Neural progenitor cell (in vitro differentiated cells): ENCODE measurements around the gene ZMYND10. TPM values are rescaled to one million over a fixed set of nuclear protein-coding genes. Genes with fewer than 3 reads are reported as not detected.

Experiments used
- DNase-seq: peaks from one replicate; pipeline ENCODE4 v3.0.0-alpha.2; 2016; ENCODE audit warnings: low spot score
- H2AFZ ChIP-seq: fragments of 200-600 bp; sonication (generic); replicated peaks from 2 replicates; pipeline ENCODE4 v1.6.1; 2016; ENCODE audit warnings: antibody characterized with exemption
- H3F3A ChIP-seq: fragments of 200-600 bp; sonication (generic); 2 replicates; pipeline ENCODE4 v1.6.1; 2016; ENCODE audit warnings: antibody characterized with exemption, low read depth
- H3K27ac ChIP-seq: fragments of 200-600 bp; sonication (generic); 2 replicates; pipeline ENCODE4 v1.5.1; 2016; ENCODE audit warnings: mild to moderate bottlenecking
- H3K27me3 ChIP-seq: fragments of 200-600 bp; sonication (generic); 2 replicates; pipeline ENCODE4 v1.6.1; 2016; ENCODE audit warnings: mild to moderate bottlenecking, moderate library complexity
- H3K36me3 ChIP-seq: fragments of 200-600 bp; sonication (generic); 2 replicates; pipeline ENCODE4 v1.5.1; 2016
- H3K4me1 ChIP-seq: fragments of 200-600 bp; sonication (generic); 2 replicates; pipeline ENCODE4 v1.6.1; 2016; ENCODE audit warnings: mixed run types
- H3K4me2 ChIP-seq: fragments of 200-600 bp; sonication (generic); 2 replicates; pipeline ENCODE4 v1.6.1; 2016
- H3K4me3 ChIP-seq: fragments of 200-600 bp; sonication (generic); 2 replicates; pipeline ENCODE4 v1.5.1; 2016
- H3K79me2 ChIP-seq: fragments of 200-600 bp; sonication (generic); 2 replicates; pipeline ENCODE4 v1.6.1; 2016; ENCODE audit warnings: low read depth
- H3K9ac ChIP-seq: fragments of 200-600 bp; sonication (generic); 2 replicates; pipeline ENCODE4 v1.6.1; 2016
- H3K9me3 ChIP-seq: fragments of 200-600 bp; sonication (generic); 2 replicates; pipeline ENCODE4 v1.5.1; 2016; ENCODE audit warnings: low read depth
- H4K20me1 ChIP-seq: fragments of 200-600 bp; sonication (generic); 2 replicates; pipeline ENCODE4 v1.6.1; 2016; ENCODE audit warnings: low read depth
- H3K27ac Mint-ChIP-seq: 3 replicates; pipeline ENCODE4 v1.8.0; 2021; ENCODE audit warnings: mixed read lengths
- H3K27me3 Mint-ChIP-seq: 2 replicates; pipeline ENCODE4 v1.8.0; 2022; ENCODE audit warnings: low read depth, mild to moderate bottlenecking, inconsistent platforms, moderate library complexity, mixed read lengths; ENCODE audit not compliant: insufficient read depth
- H3K36me3 Mint-ChIP-seq: 3 replicates; pipeline ENCODE4 v1.8.0; 2021; ENCODE audit warnings: mixed read lengths
- H3K4me1 Mint-ChIP-seq: 3 replicates; pipeline ENCODE4 v1.8.0; 2021; ENCODE audit warnings: mixed read lengths
- H3K4me3 Mint-ChIP-seq: 3 replicates; pipeline ENCODE4 v1.8.0; 2021; ENCODE audit warnings: mild to moderate bottlenecking, moderate library complexity, mixed read lengths
- H3K9me3 Mint-ChIP-seq: 3 replicates; pipeline ENCODE4 v1.8.0; 2020; ENCODE audit warnings: mixed read lengths
- EZH2 ChIP-seq: fragments of 200-600 bp; sonication (generic); IDR thresholded peaks from 2 replicates; pipeline ENCODE4 v1.6.1; 2017; ENCODE audit warnings: antibody characterized with exemption, mild to moderate bottlenecking, moderate library complexity
- EZH2phosphoT487 ChIP-seq: fragments of 200-600 bp; sonication (generic); IDR thresholded peaks from 2 replicates; pipeline ENCODE4 v1.6.1; 2017; ENCODE audit warnings: antibody characterized with exemption
- total RNA-seq: library from RNA; depleted of rRNA; stranded (reverse); fragments of >200 nt; gene quantifications from 2 replicates; pipeline ENCODE4 v1.2.3, GENCODE V29; 2015; ENCODE audit warnings: low replicate concordance
- TF ChIP-seq, protein P1 (sequence below): fragments of 200-600 bp; sonication (generic); IDR thresholded peaks from 2 replicates; pipeline ENCODE4 v1.5.1; 2017; ENCODE audit warnings: antibody characterized with exemption, mild to moderate bottlenecking

The ZMYND10 gene
- total RNA-seq, 1 donor from 2014 or later = 0.37 TPM

DNA sequence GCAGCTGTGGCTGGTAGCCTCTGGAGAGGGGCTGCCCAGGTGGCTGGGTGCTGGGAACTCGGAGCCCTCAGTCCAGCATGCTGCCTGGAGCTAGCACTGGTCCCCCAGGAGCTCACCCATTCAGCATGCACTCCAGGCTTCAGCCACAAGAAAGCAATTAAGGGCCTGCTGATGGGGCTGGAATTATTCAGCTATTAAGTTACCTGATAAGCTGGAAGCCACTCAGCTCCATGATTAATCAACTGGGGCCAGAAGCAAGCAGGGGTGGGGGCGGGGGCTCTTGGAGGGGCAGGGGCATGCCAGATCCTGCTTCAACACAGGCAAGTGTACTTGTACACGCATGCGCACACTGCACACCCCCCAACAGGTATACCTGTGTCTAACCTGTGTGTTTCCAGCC lies 35.9 kb upstream of the ZMYND10 start:
- H4K20me1 ChIP-seq = no peaks in the 10 kb centered on the region
- H3K27me3 ChIP-seq = no peaks in the 10 kb centered on the region
- peaks cover 6% of the 10 kb centered on the region for H3K4me1 ChIP-seq
- Mint-ChIP-seq H3K4me1 (peaks cover 24% of the 10 kb centered on the region), H3K4me3 (no peak overlapping the region), H3K27ac (peak overlapping the region; percentile 50), H3K36me3 (no peaks in the 10 kb centered on the region), H3K9me3 (no peaks in the 10 kb centered on the region), H3K27me3 (peaks cover 7% of the 10 kb centered on the region)
- H3K4me3 ChIP-seq = no peak overlapping the region
- H2AFZ ChIP-seq = no peak overlapping the region
- no peaks in the 10 kb centered on the region for H3K79me2 ChIP-seq
- no peaks in the 10 kb centered on the region for H3F3A ChIP-seq
- H3K36me3 ChIP-seq = no peaks in the 10 kb centered on the region
- no peaks in the 10 kb centered on the region for H3K9me3 ChIP-seq
- TF ChIP-seq, protein P1, sequence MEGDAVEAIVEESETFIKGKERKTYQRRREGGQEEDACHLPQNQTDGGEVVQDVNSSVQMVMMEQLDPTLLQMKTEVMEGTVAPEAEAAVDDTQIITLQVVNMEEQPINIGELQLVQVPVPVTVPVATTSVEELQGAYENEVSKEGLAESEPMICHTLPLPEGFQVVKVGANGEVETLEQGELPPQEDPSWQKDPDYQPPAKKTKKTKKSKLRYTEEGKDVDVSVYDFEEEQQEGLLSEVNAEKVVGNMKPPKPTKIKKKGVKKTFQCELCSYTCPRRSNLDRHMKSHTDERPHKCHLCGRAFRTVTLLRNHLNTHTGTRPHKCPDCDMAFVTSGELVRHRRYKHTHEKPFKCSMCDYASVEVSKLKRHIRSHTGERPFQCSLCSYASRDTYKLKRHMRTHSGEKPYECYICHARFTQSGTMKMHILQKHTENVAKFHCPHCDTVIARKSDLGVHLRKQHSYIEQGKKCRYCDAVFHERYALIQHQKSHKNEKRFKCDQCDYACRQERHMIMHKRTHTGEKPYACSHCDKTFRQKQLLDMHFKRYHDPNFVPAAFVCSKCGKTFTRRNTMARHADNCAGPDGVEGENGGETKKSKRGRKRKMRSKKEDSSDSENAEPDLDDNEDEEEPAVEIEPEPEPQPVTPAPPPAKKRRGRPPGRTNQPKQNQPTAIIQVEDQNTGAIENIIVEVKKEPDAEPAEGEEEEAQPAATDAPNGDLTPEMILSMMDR = no peak
- TF ChIP-seq EZH2 = no peak
- TF ChIP-seq EZH2phosphoT487 = no peak
- H3K4me2 ChIP-seq = no peak overlapping the region
- no peak overlapping the region for H3K27ac ChIP-seq
- DNase-seq = no peak
- H3K9ac ChIP-seq = no peak overlapping the region

DNA sequence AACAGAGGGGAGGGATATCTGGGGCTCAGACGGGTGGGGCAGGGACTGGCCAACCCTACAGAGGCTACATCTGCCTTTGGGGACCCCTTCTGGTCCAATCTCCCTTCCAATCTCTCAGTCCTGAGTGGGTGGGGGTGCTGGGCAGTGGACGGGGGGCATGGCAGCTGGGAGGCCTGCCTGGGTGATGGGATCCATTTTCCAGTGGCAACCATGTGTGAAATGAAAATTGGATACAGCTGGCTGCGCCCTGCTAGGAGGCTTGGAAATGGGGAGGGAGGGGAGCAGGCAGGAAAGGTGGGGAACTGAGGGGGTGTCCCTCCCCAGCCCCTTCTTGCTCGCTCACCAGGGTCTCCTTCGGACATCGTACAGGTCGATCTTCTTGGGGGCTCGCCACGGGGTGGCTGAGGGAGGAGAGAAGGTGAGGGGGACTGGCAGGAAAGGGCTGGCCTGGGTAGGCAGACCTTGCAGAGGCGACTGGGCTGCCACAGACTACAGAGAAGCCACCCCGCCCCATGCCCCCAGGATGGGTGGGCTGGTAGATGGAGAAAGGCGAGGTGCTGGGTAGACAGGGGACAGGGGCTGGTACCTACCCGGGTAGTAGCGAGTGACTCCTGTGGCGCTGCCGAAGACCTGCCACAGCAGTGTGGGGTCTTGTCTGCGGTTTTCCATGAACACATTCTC lies 35.0 kb upstream of the ZMYND10 start:
- peaks cover 7% of the 10 kb centered on the region for H3K27me3 Mint-ChIP-seq
- no peaks in the 10 kb centered on the region for H3K9me3 ChIP-seq
- no peak overlapping the region for H2AFZ ChIP-seq
- H3K4me2 ChIP-seq = no peak overlapping the region
- TF ChIP-seq EZH2 (no peak), EZH2phosphoT487 (no peak)
- TF ChIP-seq, protein P1 = no peak
- H3F3A ChIP-seq = no peaks in the 10 kb centered on the region
- no peaks in the 10 kb centered on the region for H3K79me2 ChIP-seq
- no peaks in the 10 kb centered on the region for H3K9me3 Mint-ChIP-seq
- H3K36me3 Mint-ChIP-seq = no peaks in the 10 kb centered on the region
- no peak overlapping the region for H3K27ac Mint-ChIP-seq
- no peaks in the 10 kb centered on the region for H4K20me1 ChIP-seq
- no peak for DNase-seq
- H3K4me3 ChIP-seq = no peak overlapping the region
- no peaks in the 10 kb centered on the region for H3K27me3 ChIP-seq
- H3K9ac ChIP-seq = no peak overlapping the region
- peaks cover 6% of the 10 kb centered on the region for H3K4me1 ChIP-seq
- H3K4me1 Mint-ChIP-seq = peaks cover 22% of the 10 kb centered on the region
- no peak overlapping the region for H3K4me3 Mint-ChIP-seq
- no peak overlapping the region for H3K27ac ChIP-seq
- H3K36me3 ChIP-seq = no peaks in the 10 kb centered on the region

DNA sequence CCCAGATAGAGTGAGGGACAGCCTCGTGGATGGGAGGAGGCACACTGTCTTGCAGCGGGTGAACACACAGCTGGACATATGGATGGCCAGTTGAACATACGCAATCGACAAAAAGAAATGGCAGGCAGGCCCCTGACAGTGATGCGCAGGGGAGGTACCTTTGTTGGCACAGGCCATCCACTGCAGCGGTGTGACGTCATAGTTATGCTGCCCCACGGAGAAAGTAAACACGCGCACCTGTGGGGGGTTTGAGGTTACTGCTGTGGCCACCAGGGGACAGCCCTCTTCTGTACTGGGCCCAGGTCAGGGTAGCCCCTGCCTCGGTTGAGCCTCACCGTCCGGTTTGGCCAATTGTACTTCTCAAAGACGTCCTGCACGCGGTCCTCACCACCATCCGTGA lies 33.2 kb upstream of the ZMYND10 start:
- peaks cover 12% of the 10 kb centered on the region for H3K4me1 ChIP-seq

More for the DNA sequence above, 33.2 kb upstream of the ZMYND10 start:
- no peak for DNase-seq
- no peak overlapping the region for H3K4me2 ChIP-seq
- H3K9ac ChIP-seq = no peak overlapping the region
- Mint-ChIP-seq H3K27ac (peak overlapping the region; percentile 78), H3K4me1 (peaks cover 30% of the 10 kb centered on the region), H3K4me3 (no peak overlapping the region), H3K36me3 (no peaks in the 10 kb centered on the region), H3K9me3 (no peaks in the 10 kb centered on the region), H3K27me3 (peaks cover 8% of the 10 kb centered on the region)
- no peak overlapping the region for H2AFZ ChIP-seq
- H3K27ac ChIP-seq = no peak overlapping the region
- H3K36me3 ChIP-seq = no peaks in the 10 kb centered on the region
- no peak overlapping the region for H3K4me3 ChIP-seq
- peaks cover 5% of the 10 kb centered on the region for H3F3A ChIP-seq
- H3K9me3 ChIP-seq = no peaks in the 10 kb centered on the region
- H3K27me3 ChIP-seq = no peaks in the 10 kb centered on the region
- no peaks in the 10 kb centered on the region for H4K20me1 ChIP-seq
- no peaks in the 10 kb centered on the region for H3K79me2 ChIP-seq
- TF ChIP-seq EZH2phosphoT487 (no peak), EZH2 (no peak)
- TF ChIP-seq, protein P1 = no peak
